ENCODE data around the gene RTN4RL1.

The RTN4RL1 gene

DNA sequence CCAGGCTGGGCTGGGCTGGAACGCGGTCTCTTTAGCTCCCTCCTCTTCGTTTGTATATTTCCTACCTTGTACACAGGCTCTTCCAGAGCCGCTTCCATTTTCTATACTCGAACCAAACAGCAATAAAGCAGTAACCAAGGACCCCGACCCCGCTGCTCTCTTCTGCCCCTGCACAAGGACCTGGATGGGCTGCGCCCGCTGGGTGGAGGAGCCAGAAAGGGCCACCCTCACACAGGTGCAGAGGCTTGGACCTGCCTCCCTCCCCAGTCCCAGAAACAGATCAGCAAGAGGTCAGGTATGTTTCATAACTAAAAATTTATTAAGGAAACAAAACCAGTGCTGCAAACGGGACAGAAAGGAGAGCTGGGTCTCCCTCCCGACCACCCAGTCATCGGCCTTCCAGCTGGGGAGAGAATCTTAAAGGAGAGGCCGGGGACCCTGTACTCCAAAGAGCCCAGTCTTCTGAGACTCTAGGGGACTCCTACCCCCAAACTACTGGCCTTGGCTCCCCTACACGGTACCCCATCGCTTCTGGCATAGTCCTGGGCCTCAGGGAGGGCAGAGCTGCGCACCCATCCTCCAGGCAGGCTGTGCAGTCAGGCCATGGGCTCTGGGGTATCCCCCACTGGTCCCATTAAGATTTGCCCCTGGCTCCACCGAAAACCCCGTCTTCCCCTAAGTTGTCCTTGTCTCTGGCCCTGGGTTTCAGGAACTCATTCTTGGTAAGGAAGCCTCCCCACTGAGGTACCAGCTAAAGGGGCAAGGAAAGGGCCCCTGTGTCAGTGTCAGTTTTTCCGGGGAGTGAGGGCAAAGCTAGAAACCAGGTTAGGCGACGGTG lies 34.6 kb upstream of the RTN4RL1 start:
- no peak for DNase-seq

DNA sequence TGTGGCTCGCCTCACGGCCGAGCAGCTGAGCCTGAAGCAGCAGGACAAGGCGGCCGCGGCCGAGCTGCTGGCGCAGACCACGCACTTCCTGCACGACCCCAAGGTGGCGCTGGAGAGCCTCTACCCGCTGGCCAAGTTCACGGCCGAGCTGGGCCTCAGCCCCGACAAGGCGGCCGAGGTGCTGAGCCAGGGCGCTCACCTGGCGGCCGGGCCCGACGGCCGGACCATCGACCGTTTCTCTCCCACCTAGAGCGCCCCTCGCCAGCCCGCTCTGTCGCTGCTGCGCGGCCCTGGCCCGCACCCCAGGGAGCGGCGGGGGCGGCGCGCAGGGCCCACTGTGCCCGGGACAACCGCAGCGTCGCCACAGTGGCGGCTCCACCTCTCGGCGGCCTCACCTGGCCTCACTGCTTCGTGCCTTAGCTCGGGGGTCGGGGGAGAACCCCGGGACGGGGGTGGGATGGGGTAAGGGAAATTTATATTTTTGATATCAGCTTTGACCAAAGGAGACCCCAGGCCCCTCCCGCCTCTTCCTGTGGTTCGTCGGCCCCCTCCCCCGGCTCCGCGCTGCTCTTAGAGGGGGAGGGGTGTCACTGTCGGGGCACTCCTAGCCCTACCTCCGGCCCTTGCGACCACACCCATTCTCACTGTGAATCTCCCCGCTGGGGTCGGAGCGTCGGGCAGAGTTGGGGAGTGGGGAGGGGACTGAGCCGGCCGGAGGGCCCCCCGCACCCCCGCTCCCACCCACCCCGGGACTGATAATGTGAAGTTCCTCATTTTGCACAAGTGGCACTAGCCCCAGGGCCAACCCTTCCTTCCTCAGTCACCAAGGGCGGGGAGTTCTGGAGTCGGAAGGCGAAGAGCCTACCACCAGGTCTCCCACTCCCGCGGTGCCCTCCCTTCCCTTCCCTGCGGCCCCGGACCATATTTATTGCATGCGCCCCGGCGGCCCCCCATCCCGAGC lies 33.7 kb upstream of the RTN4RL1 start:
- DNase-seq: peak; percentile 73

DNA sequence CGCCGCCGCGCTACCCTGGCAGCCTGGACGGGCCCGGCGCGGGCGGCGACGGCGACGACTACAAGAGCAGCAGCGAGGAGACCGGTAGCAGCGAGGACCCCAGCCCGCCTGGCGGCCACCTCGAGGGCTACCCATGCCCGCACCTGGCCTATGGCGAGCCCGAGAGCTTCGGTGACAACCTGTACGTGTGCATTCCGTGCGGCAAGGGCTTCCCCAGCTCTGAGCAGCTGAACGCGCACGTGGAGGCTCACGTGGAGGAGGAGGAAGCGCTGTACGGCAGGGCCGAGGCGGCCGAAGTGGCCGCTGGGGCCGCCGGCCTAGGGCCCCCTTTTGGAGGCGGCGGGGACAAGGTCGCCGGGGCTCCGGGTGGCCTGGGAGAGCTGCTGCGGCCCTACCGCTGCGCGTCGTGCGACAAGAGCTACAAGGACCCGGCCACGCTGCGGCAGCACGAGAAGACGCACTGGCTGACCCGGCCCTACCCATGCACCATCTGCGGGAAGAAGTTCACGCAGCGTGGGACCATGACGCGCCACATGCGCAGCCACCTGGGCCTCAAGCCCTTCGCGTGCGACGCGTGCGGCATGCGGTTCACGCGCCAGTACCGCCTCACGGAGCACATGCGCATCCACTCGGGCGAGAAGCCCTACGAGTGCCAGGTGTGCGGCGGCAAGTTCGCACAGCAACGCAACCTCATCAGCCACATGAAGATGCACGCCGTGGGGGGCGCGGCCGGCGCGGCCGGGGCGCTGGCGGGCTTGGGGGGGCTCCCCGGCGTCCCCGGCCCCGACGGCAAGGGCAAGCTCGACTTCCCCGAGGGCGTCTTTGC lies 32.8 kb upstream of the RTN4RL1 start:
- no peak for DNase-seq

DNA sequence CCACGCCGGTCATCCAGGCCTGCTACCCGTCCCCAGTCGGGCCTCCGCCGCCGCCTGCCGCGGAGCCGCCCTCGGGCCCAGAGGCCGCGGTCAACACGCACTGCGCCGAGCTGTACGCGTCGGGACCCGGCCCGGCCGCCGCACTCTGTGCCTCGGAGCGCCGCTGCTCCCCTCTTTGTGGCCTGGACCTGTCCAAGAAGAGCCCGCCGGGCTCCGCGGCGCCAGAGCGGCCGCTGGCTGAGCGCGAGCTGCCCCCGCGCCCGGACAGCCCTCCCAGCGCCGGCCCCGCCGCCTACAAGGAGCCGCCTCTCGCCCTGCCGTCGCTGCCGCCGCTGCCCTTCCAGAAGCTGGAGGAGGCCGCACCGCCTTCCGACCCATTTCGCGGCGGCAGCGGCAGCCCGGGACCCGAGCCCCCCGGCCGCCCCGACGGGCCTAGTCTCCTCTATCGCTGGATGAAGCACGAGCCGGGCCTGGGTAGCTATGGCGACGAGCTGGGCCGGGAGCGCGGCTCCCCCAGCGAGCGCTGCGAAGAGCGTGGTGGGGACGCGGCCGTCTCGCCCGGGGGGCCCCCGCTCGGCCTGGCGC lies 32.1 kb upstream of the RTN4RL1 start:
- DNase-seq: no peak

DNA sequence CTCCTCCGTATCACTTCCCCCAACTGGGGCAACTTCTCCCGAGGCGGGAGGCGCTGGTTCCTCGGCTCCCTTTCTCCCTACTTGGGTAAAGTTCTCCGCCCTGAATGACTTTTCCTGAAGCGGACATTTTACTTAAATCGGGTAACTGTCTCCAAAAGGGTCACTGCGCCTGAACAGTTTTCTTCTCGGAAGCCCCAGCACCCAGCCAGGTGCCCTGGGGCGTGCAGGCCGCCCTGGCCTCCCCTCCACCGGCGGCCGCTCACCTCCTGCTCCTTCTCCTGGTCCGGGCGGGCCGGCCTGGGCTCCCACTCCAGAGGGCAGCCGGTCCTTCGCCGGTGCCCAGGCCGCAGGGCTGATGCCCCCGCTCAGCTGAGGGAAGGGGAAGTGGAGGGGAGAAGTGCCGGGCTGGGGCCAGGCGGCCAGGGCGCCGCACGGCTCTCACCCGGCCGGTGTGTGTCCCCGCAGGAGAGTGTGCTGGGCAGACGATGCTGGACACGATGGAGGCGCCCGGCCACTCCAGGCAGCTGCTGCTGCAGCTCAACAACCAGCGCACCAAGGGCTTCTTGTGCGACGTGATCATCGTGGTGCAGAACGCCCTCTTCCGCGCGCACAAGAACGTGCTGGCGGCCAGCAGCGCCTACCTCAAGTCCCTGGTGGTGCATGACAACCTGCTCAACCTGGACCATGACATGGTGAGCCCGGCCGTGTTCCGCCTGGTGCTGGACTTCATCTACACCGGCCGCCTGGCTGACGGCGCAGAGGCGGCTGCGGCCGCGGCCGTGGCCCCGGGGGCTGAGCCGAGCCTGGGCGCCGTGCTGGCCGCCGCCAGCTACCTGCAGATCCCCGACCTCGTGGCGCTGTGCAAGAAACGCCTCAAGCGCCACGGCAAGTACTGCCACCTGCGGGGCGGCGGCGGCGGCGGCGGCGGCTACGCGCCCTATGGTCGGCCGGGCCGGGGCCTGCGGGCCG lies 31.4 kb upstream of the RTN4RL1 start:
- no peak for DNase-seq

DNA sequence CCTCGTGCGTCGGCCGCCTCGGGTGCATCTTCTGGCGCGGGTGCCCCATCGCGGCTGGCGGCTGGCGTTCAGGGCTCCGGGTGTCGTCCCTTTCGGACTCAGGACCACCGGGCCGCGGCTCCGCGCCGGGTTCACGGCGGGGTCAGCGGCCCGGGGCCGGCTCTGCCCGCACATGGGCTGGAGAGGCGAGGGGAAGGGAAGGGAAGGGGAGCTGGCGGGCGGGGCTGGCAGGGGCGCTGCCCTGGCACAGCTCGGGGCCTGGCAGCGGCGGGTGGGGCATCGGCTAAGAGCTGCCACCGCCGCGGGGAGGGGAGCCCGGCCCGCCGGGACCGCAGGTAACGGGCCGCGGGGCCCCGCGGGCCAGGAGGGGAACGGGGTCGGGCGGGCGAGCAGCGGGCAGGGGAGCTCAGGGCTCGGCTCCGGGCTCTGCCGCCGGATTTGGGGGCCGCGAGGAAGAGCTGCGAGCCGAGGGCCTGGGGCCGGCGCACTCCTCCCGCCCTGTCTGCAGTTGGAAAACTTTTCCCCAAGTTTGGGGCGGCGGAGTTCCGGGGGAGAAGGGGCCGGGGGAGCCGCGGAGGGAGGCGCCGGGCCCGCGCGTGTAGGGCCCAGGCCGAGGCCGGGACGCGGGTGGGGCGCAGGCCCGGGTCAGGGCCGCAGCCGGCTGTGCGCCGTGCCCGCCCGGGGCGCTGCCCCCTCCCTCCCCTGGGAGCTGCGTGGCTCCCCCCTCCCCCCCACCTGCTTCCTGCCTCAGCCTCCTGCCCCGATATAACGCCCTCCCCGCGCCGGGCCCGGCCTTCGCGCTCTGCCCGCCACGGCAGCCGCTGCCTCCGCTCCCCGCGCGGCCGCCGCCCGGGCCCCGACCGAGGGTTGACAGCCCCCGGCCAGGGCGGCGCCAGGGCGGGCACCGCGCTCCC lies 30.4 kb upstream of the RTN4RL1 start:
- DNase-seq: no peak

DNA sequence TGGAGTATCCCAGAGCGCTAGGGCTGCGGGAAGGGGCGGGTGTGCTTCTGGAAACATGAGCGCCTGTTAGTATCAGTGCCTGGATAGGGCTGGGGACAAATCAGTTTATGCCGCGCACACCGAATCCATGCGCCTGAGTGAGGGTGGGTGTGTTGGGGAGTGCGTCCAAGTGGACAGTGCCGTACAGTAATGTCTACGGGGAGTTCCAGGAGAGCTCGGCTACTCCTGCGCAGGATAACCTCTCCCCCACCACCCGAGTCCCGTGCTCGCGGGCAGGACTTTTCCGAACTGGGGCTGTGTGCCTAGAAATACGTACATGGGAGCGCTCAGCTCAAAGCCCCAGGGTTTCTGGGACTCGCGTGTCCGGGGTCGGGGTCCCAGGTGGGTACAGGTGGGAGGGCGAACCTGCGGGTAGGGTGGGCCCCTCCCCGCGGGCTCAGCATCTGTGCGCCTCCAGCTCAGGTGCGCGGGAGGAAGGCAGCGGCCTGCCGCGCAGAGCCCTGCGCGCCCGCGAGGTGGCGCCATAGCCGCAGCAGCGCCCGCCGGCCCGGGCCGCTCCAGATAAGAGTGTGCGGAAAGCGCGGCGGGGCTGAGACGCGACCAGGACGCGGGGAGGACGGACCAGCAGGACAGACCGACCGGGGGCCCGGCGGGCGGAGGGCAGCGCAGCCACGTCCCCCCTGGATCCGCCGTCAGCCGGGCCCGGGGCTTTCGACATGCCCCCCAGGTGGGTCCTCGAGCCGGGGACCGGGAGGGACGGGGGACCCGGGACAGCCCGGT lies 29.6 kb upstream of the RTN4RL1 start, which contains the start of gene HIC1:
Gene HIC1, plus strand, starts transcription at position 592 of the 780 bp plus-strand sequence. CDS start 1,588 bp downstream, outside the sequence.
- DNase-seq: peak; percentile 79

DNA sequence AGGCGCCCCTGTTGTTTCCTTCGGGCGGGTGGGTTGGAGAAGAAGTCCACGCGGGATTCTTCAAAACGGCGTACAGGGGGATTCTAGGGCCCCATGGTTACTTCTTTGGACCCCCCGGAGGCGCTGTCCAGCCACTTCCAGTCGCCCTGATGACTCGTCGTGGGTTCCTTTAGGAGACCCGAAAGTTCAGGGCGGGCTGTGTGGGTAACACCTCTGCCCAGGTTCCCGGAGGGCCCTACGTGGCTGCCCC lies 29.1 kb upstream of the RTN4RL1 start:
- DNase-seq: no peak

DNA sequence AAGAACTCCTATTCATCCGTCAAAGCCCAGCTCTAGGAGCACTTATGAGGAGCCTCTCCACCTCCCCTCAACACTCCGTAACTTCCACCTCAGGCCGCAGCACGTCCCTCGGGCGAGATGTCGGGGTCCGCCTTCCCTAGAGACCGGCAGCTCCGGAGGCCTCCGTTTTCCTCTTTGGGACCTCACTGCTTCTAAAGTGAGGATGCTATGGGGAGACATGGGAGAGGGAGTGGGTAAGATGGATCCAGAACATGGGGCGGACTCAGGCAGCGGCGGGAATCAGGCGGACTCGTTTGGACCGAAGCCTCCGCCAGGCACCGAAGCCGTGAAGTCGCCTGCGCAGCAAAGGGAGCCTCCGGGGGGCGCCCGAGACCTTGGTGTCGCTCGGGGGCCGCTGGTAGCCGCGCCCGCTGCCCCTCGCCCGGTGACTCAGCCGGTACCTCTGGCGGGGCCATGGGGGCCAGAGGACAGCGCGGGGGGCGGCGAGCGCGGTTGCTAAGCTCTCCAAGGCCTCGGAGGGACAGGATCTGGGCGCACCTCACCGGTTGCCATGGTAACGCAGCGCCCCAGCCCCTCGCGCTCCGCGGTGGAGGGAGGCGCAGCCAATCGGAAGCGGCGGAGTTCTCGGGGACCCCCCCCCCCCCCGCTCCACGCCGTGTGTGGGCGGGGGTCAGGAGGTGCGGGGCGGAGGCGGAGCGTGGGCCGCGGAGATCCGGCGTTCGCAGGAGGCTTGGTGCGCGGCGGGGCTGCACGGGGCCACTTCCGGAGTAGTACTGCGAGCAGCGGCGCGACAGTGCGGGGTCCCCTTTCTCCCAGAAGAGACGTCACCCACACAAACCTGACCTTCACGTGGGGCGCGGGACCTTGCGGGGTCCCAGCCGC lies 28.5 kb upstream of the RTN4RL1 start:
- peak; percentile 74 for DNase-seq

DNA sequence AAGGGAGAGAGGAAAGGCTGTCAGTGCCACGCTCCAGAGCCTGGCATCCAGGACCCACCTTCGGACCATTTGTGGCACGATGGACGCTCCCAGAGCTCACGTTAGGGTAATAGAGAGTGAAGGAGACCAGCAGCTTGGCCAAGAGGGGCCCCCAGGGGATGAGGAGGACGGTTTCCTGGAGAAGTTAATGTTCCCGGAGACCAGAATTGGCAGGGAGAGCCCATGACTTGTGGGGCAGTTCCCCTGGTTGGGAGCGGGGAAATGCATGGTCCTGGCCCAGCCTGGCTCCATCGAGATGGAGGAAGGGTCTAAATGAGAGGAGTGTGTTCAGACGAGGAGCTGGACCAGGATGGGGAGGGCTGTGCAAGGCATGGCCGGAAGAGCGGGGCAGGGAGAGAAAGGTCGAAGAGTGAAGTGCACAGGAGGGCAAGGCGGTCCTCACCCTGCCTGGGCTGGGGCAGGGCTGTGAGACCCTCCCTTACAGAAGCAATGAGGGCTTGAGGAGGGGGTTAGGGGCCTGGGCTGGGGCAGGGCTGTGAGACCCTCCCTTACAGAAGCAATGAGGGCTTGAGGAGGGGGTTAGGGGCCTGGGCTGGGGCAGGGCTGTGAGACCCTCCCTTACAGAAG lies 26.9 kb upstream of the RTN4RL1 start:
- DNase-seq: no peak

DNA sequence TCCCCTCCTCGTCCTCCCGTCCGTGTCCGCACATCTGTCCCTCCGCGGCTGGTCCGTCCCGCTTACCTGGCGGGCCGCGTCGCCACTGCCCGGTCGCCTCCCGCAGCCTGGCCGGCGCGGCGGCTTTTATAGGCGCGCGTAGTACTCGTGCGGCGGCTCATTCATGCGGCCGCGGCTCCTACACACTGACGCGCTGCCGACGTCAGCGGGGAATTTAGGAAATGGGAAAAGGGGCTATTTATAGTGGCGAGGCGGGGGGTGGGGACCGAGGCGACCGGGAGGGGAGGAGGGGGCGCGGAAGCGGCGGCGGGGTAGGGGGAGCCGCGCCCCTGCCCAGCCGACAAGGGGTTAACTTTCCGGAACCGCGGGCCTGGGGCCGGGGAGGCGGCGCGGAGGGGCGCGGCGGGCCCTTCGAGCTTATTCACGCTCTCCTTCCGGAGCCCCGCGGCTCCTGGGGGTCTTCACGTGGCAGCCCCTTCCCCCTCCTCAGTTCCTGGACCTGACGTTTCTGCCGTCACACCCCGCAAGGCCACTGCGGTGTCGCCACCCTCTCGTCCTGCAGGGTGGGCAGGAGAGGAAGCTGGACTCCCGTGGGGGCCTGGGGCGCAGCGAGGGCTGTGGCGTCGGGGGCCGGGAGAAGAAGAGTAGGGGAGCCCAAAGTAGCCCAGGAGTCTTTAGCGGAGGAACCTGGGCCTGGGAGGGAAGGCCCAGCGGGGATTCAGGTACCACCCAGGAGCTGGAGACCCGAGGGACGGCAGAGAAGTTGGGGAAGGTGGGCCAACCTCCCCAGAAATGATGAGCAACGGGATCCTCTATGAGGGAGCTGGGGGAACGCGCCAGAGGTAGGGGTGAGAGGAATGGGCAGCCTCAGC lies 26.2 kb upstream of the RTN4RL1 start:
- peak; percentile 56 for DNase-seq

DNA sequence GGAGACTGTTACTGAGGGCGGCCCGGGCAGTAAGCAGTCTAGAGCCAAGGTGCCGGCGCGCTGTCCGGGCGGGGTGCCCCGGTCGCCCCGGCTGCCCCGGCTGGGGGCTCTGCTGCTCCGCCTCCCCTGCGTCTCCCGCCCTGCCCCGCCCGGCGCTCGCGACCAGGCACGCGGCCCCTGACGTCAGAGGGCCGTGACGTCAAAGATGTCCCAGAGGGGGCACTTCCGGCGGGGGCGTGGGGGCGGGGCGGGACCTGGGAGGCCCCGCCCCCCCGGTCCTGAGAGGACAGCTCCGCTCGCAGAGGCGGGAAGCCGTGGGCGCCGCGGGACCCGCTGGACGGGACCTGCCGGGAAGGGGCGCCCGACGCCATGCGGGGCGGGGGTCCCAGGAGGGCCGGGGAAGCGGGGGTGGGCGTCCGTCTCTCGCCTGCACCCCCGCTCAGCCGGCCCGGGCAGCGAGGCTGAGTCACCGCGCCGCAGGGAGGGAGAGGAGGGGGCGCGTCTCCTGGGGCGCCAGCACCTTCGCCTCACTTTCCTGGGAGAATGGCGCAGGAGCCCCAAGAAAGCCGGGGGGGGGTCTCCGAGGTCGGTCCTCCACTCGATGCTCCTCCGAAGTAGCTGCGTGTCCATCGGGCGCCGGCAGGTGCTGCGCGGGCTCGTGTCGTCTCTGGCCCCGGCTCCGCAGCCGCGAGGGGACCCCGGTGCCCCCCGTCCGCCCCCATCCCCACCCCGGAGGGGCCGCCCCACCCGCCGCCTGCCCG lies 25.3 kb upstream of the RTN4RL1 start:
- DNase-seq: peak; percentile 69

DNA sequence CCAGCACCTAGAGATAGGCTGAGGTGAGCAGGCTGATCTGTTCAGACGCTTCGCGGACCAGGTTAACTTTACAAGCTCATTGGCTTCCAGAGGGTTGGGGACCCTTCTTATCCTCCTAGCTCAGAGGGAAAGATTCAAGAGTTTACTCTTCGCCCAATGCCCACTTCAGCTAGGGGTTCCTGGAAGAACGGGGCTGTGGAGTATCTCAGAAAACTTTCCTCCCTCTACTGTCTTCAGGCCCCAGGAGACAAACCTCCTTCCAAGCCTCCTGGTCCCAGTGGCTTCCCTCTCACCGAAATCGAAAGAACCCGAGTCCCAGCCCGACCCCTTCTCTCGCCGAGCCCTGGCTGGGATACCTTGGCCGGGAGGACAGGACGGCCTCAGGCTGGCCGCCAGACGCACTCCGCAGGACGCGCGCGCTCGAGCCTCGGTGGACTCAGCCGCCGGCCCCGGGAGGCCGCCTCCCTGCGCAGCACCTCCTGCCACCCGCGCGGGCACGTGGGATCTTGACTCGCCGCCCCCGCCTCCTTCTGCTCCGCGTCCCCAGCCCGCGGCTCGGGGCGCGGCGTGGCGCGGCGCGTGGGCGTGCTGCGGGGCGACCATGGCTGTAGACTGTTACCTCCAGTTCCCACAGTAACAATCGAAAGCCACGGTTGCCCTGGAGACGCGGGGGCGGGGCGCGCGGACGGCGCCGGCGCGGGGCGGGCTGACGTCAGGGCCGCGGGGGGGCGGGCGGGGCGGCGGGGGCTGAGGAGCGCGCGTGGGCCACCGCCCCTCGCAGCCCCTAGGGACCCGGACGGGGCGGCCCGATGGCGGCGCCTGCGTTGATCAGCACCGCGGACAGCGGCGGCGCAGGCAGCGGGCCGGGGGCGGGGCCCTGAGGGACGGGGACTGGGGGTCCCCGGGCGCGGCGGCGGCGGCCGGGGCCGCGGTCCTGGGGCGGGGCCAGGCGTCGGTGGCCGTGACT lies 24.5 kb upstream of the RTN4RL1 start:
- DNase-seq: peak; percentile 80

DNA sequence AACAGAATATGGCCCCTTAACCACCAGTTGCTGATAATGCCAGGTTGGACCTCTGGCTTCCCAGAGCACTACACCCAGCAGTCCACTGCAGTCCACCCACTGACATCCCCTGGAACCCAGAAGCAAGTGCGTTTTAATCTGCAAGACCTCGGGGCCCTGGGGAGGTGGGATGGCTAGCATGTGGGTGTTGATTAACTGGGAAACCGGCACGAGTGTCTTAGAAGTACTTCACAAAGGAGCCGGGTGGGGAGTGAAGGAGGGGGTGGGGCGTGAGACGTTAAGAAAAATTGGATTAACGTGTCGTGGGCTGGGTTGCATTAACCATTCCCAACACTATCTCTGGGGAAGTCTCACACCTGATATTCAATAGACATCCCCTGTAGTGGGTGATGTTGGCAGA lies 23.7 kb upstream of the RTN4RL1 start:
- DNase-seq: no peak

DNA sequence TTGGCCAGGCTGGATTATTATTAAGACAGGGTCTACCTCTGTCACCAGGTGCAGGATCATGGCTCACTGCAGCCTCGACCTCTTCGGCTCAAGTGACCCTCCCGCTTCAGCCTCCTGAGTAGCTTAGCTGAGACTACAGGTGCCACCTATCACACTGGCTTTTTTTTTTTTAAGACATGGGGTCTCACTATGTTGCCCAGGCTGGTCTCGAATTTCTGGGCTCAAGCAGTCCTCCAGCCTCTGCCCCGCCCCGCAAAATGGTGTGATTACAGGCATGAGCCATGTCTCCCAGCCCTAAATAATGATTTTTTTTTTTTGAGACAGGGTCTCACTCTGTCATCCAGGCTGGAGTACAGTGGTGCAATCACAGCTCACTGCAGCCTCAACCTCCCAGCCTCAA lies 22.5 kb upstream of the RTN4RL1 start:
- DNase-seq: no peak
